HepG2 (cell line): ENCODE data around the gene SYCE3. TPM values are rescaled to one million over a fixed set of nuclear protein-coding genes. Genes with fewer than 3 reads are reported as not detected.

Experiments used
- BHLHE40 ChIP-seq: IDR thresholded peaks from 2 replicates; pipeline ENCODE4 v1.6.1; 2011; ENCODE audit warnings: low read length, improper control_type of control experiment
- BORCS8-MEF2B ChIP-seq: sonication (generic); formaldehyde crosslinking; IDR thresholded peaks from 2 replicates; pipeline ENCODE4 v1.8.0; 2022; ENCODE audit warnings: mild to moderate bottlenecking, missing genetic modification reagents
- HOXA5 ChIP-seq: sonication (generic); formaldehyde crosslinking; IDR thresholded peaks from 2 replicates; pipeline ENCODE4 v1.4.0; 2020; ENCODE audit warnings: missing genetic modification reagents
- MAF1 ChIP-seq: sonication (generic); formaldehyde crosslinking; IDR thresholded peaks from 2 replicates; pipeline ENCODE4 v1.5.0; 2020; ENCODE audit warnings: missing genetic modification reagents, borderline replicate concordance
- MEIS1 ChIP-seq: sonication (generic); formaldehyde crosslinking; IDR thresholded peaks from 2 replicates; pipeline ENCODE4 v1.9.0; 2021; ENCODE audit warnings: mild to moderate bottlenecking, missing genetic modification reagents, moderate library complexity, borderline replicate concordance
- NFRKB ChIP-seq: fragments of 450-650 bp; IDR thresholded peaks from 2 replicates; pipeline ENCODE4 v1.6.1; 2017
- RBM39 ChIP-seq: fragments of 200-400 bp; formaldehyde crosslinking; IDR thresholded peaks from one replicate; pipeline ENCODE4 v1.6.1; 2018; ENCODE audit warnings: antibody characterized with exemption, mild to moderate bottlenecking, low read depth, low read length; ENCODE audit not compliant: poor library complexity, severe bottlenecking
- SETDB1 ChIP-seq: sonication (generic); formaldehyde crosslinking; IDR thresholded peaks from 2 replicates; pipeline ENCODE4 v1.5.1; 2020; ENCODE audit warnings: missing genetic modification reagents, mild to moderate bottlenecking, borderline replicate concordance
- SP4 ChIP-seq: sonication (generic); formaldehyde crosslinking; IDR thresholded peaks from 2 replicates; pipeline ENCODE4 v1.8.1; 2023; ENCODE audit warnings: mild to moderate bottlenecking, missing genetic modification reagents
- TAF1 ChIP-seq: sonication (generic); formaldehyde crosslinking; IDR thresholded peaks from 2 replicates; pipeline ENCODE4 v1.4.0; 2020; ENCODE audit warnings: missing genetic modification reagents
- TEF ChIP-seq: sonication (generic); formaldehyde crosslinking; IDR thresholded peaks from 2 replicates; pipeline ENCODE4 v1.5.0; 2020; ENCODE audit warnings: missing genetic modification reagents
- ZFP36L2 ChIP-seq: sonication (generic); formaldehyde crosslinking; IDR thresholded peaks from 2 replicates; pipeline ENCODE4 v1.4.0; 2020; ENCODE audit warnings: missing genetic modification reagents
- ZNF101 ChIP-seq: sonication (generic); formaldehyde crosslinking; IDR thresholded peaks from 2 replicates; pipeline ENCODE4 v1.4.0; 2020; ENCODE audit warnings: mild to moderate bottlenecking, low read depth, missing genetic modification reagents, borderline replicate concordance
- ZNF124 ChIP-seq: sonication (generic); formaldehyde crosslinking; IDR thresholded peaks from 2 replicates; pipeline ENCODE4 v1.4.0; 2020; ENCODE audit warnings: missing genetic modification reagents
- ZNF33A ChIP-seq: sonication (generic); formaldehyde crosslinking; IDR thresholded peaks from 2 replicates; pipeline ENCODE4 v1.5.1; 2020; ENCODE audit warnings: missing genetic modification reagents, mild to moderate bottlenecking, moderate library complexity, borderline replicate concordance
- ZNF33B ChIP-seq: sonication (generic); formaldehyde crosslinking; IDR thresholded peaks from 2 replicates; pipeline ENCODE4 v1.5.1; 2020; ENCODE audit warnings: mild to moderate bottlenecking, missing genetic modification reagents
- ZNF512B ChIP-seq: sonication (generic); formaldehyde crosslinking; IDR thresholded peaks from 2 replicates; pipeline ENCODE4 v1.5.1; 2020; ENCODE audit warnings: missing genetic modification reagents, mild to moderate bottlenecking, borderline replicate concordance
- polyA plus RNA-seq, 8 experiments: library from polyadenylated mRNA; depleted of rRNA in 3 of 8; stranded (reverse) in 7 of 8; unstranded in 1 of 8; fragments of >200 nt; fragmentation: Illumina TruSeq in 4 of 8; extraction: Trizol in 4 of 8; gene quantifications; 2 replicates each; pipeline versions ENCODE4 v1.2.1 to v1.2.3, GENCODE V29; 2011 to 2016; ENCODE audit warnings: low read depth in 4 of 8, missing spikeins in 1 of 8, mixed read lengths in 1 of 8; ENCODE audit not compliant: insufficient read depth in 1 of 8
- total RNA-seq, 5 experiments: library from RNA; depleted of rRNA; stranded (reverse); fragments of >200 nt; fragmentation: Illumina TruSeq; extraction: Trizol; gene quantifications; 2 replicates each; pipeline ENCODE4 v1.2.3, GENCODE V29; 2016; ENCODE audit warnings: low read depth in 1 of 5
- TF ChIP-seq, protein P1 (sequence below): sonication (generic); formaldehyde crosslinking; IDR thresholded peaks from 2 replicates; pipeline ENCODE4 v1.8.0; 2022; ENCODE audit warnings: mild to moderate bottlenecking, missing genetic modification reagents, moderate library complexity
- TF ChIP-seq, protein P2 (sequence below): sonication (generic); formaldehyde crosslinking; IDR thresholded peaks from 2 replicates; pipeline ENCODE4 v1.5.0; 2020; ENCODE audit warnings: mild to moderate bottlenecking, missing genetic modification reagents

SYCE3 gene
- total and polyA plus RNA-seq, 2 of the 13 experiments (the other 11 are each of a cell fraction or from before 2014, with no cell fraction given), result not detected

DNA sequence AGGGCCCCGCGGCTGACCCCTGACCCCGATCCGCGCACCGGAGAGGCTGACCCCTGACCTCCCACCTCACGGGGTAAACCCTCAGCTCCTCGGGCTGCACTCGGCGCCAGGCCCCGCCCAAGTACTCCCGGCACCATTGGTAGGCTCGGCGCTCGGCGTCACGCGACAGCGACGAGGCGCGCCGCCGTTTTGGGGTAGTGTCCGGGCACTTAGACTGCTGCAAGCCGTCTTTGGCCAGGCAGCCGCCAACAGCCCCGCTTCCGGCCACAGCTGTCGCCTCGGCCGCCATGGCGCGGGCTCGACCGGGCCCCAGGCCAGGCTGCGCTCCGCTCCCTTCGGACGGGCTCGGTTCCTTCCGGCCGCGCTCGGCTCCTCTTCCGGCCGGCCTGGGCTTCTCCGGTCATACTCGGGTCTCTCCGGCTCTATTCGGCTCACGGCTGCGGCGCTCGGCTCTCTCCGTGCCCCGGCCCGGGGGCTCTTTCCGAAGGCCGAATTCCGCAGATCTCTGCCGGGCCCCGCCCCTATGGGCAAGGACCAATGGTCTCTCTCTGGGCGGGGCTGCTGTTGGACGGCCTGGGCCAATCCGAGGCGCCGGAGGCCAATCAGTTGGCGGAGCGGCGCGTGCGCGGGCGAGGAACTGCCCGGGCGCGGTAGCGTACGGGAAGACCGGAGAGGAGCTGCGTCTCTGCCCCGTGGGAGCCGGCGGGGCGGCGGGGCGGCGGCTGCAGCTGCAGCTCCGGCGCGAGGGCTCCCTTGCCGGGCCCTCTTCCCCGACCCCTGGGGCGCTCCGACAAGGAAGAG is 20.0 kb upstream of the SYCE3 start, which contains the start of gene CHKB (continued):
- TF ChIP-seq ZNF512B (no peak), TEF (CRISPR knock-in tag) (peak; percentile 37; the same call in 1 of the 2 replicates), ZNF124 (CRISPR knock-in tag) (0 out of 2 replicates have a peak, but pooled peaks have one; percentile 19), SETDB1 (CRISPR knock-in tag) (no peak), SP4 (CRISPR knock-in tag) (peak; percentile 84), BORCS8-MEF2B (CRISPR knock-in tag) (no peak), TAF1 (peak; percentile 76), ZNF33B (CRISPR knock-in tag) (peak; percentile 18; the same call in 1 of the 2 replicates), HOXA5 (peak; percentile 64), RBM39 (no peak), ZNF101 (no peak), MAF1 (CRISPR knock-in tag) (no peak), ZNF33A (CRISPR knock-in tag) (0 out of 2 replicates have a peak, but pooled peaks have one; percentile 51), ZFP36L2 (CRISPR knock-in tag) (no peak), NFRKB (no peak), MEIS1 (CRISPR knock-in tag) (peak; percentile 19), BHLHE40 (peak; percentile 38; the same call in 1 of the 2 replicates)
- TF ChIP-seq, protein P1, sequence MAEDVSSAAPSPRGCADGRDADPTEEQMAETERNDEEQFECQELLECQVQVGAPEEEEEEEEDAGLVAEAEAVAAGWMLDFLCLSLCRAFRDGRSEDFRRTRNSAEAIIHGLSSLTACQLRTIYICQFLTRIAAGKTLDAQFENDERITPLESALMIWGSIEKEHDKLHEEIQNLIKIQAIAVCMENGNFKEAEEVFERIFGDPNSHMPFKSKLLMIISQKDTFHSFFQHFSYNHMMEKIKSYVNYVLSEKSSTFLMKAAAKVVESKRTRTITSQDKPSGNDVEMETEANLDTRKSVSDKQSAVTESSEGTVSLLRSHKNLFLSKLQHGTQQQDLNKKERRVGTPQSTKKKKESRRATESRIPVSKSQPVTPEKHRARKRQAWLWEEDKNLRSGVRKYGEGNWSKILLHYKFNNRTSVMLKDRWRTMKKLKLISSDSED (CRISPR knock-in tag), result no peak
- TF ChIP-seq, protein P2, sequence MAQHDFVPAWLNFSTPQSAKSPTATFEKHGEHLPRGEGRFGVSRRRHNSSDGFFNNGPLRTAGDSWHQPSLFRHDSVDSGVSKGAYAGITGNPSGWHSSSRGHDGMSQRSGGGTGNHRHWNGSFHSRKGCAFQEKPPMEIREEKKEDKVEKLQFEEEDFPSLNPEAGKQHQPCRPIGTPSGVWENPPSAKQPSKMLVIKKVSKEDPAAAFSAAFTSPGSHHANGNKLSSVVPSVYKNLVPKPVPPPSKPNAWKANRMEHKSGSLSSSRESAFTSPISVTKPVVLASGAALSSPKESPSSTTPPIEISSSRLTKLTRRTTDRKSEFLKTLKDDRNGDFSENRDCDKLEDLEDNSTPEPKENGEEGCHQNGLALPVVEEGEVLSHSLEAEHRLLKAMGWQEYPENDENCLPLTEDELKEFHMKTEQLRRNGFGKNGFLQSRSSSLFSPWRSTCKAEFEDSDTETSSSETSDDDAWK (CRISPR knock-in tag), result no peak
